K562 (cell line): ENCODE measurements around the gene TRIM38. TPM values are rescaled to one million over a fixed set of nuclear protein-coding genes. Genes with fewer than 3 reads are reported as not detected.

Source experiments
- CTBP1 ChIP-seq: fragments of 450-650 bp; IDR thresholded peaks from 2 replicates; pipeline ENCODE4 v1.6.1; 2016; ENCODE audit warnings: borderline replicate concordance
- ETS1 ChIP-seq: conservative IDR thresholded peaks from 2 replicates; pipeline ENCODE4 v1.6.1; 2011; ENCODE audit warnings: low read depth, mild to moderate bottlenecking, low read length; ENCODE audit not compliant: control insufficient read depth
- GTF3C2 ChIP-seq: IDR thresholded peaks from 3 replicates; pipeline ENCODE4 v1.6.1; 2011; ENCODE audit warnings: borderline replicate concordance, mild to moderate bottlenecking, moderate library complexity; ENCODE audit not compliant: insufficient read length; ENCODE audit errors: extremely low read depth
- KAT7 ChIP-seq: sonication (generic); formaldehyde crosslinking; IDR thresholded peaks from 2 replicates; pipeline ENCODE4 v1.8.0; 2022; ENCODE audit warnings: missing genetic modification reagents, mild to moderate bottlenecking, borderline replicate concordance
- POLR2A ChIP-seq: fragments of 450-650 bp; conservative IDR thresholded peaks from 2 replicates; pipeline ENCODE4 v1.6.1; 2016
- RREB1 ChIP-seq: fragments of 250-450 bp; sonication (Bioruptor Pico); IDR thresholded peaks from 2 replicates; pipeline ENCODE4 v1.4.0; 2020
- SMAD4 ChIP-seq: fragments of 250-450 bp; sonication (Bioruptor Pico); conservative IDR thresholded peaks from 2 replicates; pipeline ENCODE4 v1.8.0; 2021; ENCODE audit warnings: inconsistent platforms, mild to moderate bottlenecking, moderate library complexity
- STAG1 ChIP-seq: sonication (generic); formaldehyde crosslinking; IDR thresholded peaks from 2 replicates; pipeline ENCODE4 v1.5.0; 2020; ENCODE audit warnings: missing genetic modification reagents, borderline replicate concordance
- ZNF212 ChIP-seq: fragments of 450-650 bp; formaldehyde crosslinking; IDR thresholded peaks from 2 replicates; pipeline ENCODE4 v1.4.0; 2020; ENCODE audit warnings: mild to moderate bottlenecking
- ZNF561 ChIP-seq: fragments of 450-650 bp; formaldehyde crosslinking; conservative IDR thresholded peaks from 2 replicates; pipeline ENCODE4 v1.4.0; 2020; ENCODE audit warnings: mild to moderate bottlenecking, moderate library complexity
- polyA plus RNA-seq, 8 experiments: library from polyadenylated mRNA; depleted of rRNA in 4 of 8; stranded (reverse) in 5 of 8; unstranded in 3 of 8; fragments of >200 nt; fragmentation: Nextera tagmentation in 2 of 8; fragmentation: Illumina TruSeq in 1 of 8; extraction: Ambion mirVana in 2 of 8; extraction: Trizol in 1 of 8; gene quantifications; 2 replicates each; pipeline versions ENCODE4 v1.2.1 to v1.2.3, GENCODE V29; 2011 to 2014; ENCODE audit warnings: inconsistent platforms in 1 of 8, missing spikeins in 1 of 8
- total RNA-seq, 7 experiments: library from RNA; depleted of rRNA in 6 of 7; stranded (reverse); fragments of >200 nt in 6 of 7; fragmentation: Illumina TruSeq in 2 of 7; extraction: Trizol in 2 of 7; gene quantifications; 2 replicates each; pipeline versions ENCODE4 v1.2.1 to v1.2.3, GENCODE V29; 2011 to 2021; ENCODE audit warnings: low replicate concordance in 1 of 7
- TF ChIP-seq, protein P1 (sequence below): fragments of 450-650 bp; formaldehyde crosslinking; IDR thresholded peaks from 2 replicates; pipeline ENCODE4 v1.4.0; 2020; ENCODE audit warnings: mild to moderate bottlenecking, mixed read lengths
- TF ChIP-seq, protein P2 (sequence below): fragments of 200-800 bp; sonication (Bioruptor generic); IDR thresholded peaks from 2 replicates; pipeline ENCODE4 v1.6.1; 2017; ENCODE audit warnings: missing genetic modification characterization, missing compliant biosample characterization

The TRIM38 gene
- total and polyA plus RNA-seq, 9 of the 15 experiments (the other 6 are each of a cell fraction or from before 2014, with no cell fraction given): 1.7 to 6.7 (median 6.3) TPM

DNA sequence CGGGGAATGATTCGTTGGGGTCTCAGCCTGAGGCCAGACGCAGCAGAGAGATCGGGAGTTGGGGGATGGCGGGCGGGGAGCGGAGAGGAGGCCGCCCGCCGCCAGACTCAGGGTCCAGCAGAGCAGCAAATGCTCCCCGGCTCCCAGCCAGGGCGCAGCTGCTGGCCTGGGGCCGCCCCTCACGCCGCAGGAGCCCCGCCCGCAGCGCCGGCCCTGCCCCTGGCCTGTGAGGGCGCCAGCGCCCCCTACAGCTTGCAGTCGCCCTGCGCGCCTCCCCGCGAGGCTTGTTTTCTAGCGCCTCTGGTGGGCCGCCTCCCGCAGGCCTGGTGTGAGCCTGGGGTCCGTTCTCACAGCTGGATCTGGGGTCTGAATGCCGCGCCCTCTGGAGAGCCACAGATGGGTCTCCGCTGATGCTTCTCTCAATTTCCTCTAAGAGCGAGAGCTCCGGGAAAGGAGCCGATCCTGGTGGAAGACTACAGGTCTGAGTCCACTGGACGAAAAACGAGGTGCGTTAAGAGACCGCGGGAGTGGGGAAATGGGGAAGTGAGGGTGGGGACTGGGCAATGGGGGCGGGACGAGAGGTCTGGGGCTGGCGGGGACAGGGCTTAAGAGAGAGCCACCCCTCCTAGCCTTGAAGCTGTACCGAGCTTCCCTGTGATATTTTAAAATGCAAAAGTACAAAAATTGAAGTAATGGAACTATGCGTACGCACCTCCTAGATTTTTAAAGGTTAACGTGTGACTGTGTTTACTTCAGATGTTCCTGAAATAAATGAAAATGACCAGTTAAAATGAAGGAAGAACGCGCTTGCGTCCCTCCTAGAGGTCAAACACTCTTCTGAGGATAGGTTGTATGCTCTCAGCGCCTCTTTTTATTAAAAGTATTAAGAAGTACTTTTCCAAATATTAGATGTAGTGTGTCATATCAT, 30.1 kb downstream of the TRIM38 start (continued):
- TF ChIP-seq ETS1 (peak; percentile 89), KAT7 (peak; percentile 93), GTF3C2 (peak; percentile 22), ZNF561 (CRISPR knock-in tag) (0 out of 2 replicates have a peak, but pooled peaks have one; percentile 39), SMAD4 (CRISPR knock-in tag) (peak; percentile 88), ZNF212 (no peak; the same call in 1 of the 2 replicates), POLR2A (peak; percentile 93), STAG1 (CRISPR knock-in tag) (peak; percentile 29; the same call in 1 of the 2 replicates), CTBP1 (peak; percentile 93), RREB1 (no peak)
- TF ChIP-seq, protein P1, sequence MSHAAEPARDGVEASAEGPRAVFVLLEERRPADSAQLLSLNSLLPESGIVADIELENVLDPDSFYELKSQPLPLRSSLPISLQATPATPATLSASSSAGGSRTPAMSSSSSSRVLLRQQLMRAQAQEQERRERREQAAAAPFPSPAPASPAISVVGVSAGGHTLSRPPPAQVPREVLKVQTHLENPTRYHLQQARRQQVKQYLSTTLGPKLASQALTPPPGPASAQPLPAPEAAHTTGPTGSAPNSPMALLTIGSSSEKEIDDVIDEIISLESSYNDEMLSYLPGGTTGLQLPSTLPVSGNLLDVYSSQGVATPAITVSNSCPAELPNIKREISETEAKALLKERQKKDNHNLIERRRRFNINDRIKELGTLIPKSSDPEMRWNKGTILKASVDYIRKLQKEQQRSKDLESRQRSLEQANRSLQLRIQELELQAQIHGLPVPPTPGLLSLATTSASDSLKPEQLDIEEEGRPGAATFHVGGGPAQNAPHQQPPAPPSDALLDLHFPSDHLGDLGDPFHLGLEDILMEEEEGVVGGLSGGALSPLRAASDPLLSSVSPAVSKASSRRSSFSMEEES (CRISPR knock-in tag): no peak
- TF ChIP-seq, protein P2, sequence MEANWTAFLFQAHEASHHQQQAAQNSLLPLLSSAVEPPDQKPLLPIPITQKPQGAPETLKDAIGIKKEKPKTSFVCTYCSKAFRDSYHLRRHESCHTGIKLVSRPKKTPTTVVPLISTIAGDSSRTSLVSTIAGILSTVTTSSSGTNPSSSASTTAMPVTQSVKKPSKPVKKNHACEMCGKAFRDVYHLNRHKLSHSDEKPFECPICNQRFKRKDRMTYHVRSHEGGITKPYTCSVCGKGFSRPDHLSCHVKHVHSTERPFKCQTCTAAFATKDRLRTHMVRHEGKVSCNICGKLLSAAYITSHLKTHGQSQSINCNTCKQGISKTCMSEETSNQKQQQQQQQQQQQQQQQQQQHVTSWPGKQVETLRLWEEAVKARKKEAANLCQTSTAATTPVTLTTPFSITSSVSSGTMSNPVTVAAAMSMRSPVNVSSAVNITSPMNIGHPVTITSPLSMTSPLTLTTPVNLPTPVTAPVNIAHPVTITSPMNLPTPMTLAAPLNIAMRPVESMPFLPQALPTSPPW: peak; percentile 89
